GOT3 (cell line): ENCODE measurements around the gene RHOXF1.
"Not testable (repeated sequence)": the region's sequence is repeated elsewhere in the genome, so short reads cannot be mapped to it uniquely, and the experiment has no call there.

ENCODE experiments used
- DNase-seq: peaks from one replicate; lab custom pipeline; 2025; ENCODE audit warnings: mixed read lengths; lab: John Stamatoyannopoulos, UW

Gene RHOXF1

DNA sequence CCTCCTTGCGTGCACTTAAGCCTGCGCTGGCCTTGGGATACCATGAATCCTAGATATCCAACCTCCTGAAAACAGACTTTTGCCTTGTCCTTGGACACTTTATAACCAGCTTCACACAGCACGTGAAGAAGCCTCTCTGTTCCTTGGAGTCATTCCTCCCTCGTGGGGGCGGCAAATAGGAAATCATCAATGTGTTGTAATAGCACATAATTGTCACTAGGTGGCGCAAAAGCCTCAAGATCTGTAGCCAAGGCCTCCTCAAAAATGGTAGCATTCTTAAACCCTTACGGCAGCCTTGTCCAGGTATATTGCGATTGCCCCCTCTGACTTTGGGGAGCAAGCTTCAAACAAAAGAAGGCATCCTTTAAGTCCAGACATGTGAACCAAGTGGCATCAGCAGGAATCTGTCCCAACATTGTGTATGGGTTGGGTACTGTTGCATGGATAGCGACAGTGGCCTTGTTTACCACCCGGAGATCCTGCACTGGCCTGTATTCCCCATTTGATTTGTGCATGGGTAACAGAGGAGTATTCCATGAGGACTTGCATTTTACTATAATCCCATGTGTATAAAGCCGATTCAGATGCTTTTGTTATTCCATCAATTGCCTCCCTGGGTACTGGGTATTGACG lies 30.0 kb downstream of the RHOXF1 start:
- not testable (repeated sequence) for DNase-seq

DNA sequence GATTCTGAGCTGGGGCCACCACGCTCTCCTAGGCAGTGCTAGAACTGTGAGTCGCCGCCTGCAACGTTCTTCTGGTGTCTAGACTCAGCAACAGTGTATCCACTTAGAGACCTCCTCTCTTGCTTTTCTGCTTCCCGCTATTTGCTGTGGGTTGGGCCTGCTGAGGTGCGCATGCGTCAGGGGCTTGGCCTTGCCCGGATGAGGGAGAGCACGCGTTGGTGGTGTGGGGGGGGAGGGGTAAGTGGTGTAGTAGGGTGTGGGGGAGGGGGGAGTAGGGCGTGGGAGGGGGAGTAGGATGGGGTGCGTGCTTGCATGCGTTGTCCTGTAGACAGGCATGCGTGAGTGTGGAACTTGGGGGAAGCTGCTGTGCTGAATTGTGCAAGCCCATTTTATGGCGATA lies 38.1 kb downstream of the RHOXF1 start, which contains the start of gene RHOXF2B:
TSS of gene RHOXF2B (minus strand) at position 101 of the 400 bp plus-strand sequence. CDS start 138 bp downstream, outside the sequence.
- DNase-seq, result not testable (repeated sequence)

- not testable (repeated sequence) for DNase-seq
Measured at GRCh38 chrX:120066169-120066568, 49.5 kb downstream of the RHOXF1 start.
